Mammary epithelial cell (primary cell): ENCODE results near the gene ALOX12B.

Source experiments
- CTCF ChIP-seq, 2 donors: IDR thresholded peaks in 1 of 2; conservative IDR thresholded peaks in 1 of 2; 2 replicates each; pipeline ENCODE4 v1.5.1; 2011 to 2012; ENCODE audit warnings: inconsistent platforms in 2 of 2, low read length in 2 of 2, mild to moderate bottlenecking in 2 of 2, control low read depth in 1 of 2, low read depth in 1 of 2; ENCODE audit not compliant: insufficient read depth in 1 of 2; ENCODE audit errors: extremely low read depth in 1 of 2
- EZH2 ChIP-seq: IDR thresholded peaks from 2 replicates; pipeline ENCODE4 v1.6.1; 2012; ENCODE audit warnings: low read length, inconsistent platforms, borderline replicate concordance

GRCh38 chr17:8059131-8059530 is 28.4 kb downstream of the ALOX12B start:
- TF ChIP-seq CTCF (conservative IDR thresholded peaks at IDR 0.05 in 1 of 2, IDR thresholded peaks at IDR 0.05 in 1 of 2; ENCODE audit: extremely low read depth in 1 of 2, insufficient read depth in 1 of 2, low read depth in 1 of 2, low read length in 2 of 2) (no peak), EZH2 (no peak)
